ENCODE results near the gene ARSG.
A peak's percentile ranks its signal among the peaks of the same experiment; 100 is the strongest.

ARSG gene

GRCh38 chr17:68379692-68380677 is 88.7 kb downstream of the ARSG start:
- DNase-seq, result no peak

- DNase-seq, result peak; percentile 11
Observed at GRCh38 chr17:68381076-68381900, 90.0 kb downstream of the ARSG start.

GRCh38 chr17:68382582-68383085 is 91.3 kb downstream of the ARSG start:
- DNase-seq, result no peak

- DNase-seq, result no peak
Observed at GRCh38 chr17:68383120-68383442, 91.8 kb downstream of the ARSG start.

- DNase-seq, result no peak
Observed at GRCh38 chr17:68383443-68384321, 92.4 kb downstream of the ARSG start.

- DNase-seq, result no peak
Observed at GRCh38 chr17:68384471-68384870, 93.2 kb downstream of the ARSG start.

GRCh38 chr17:68384941-68385340 is 93.6 kb downstream of the ARSG start:
- no peak for DNase-seq

- no peak for DNase-seq
Observed at GRCh38 chr17:68385490-68386215, 94.4 kb downstream of the ARSG start.

GRCh38 chr17:68387435-68388218 is 96.3 kb downstream of the ARSG start:
- no peak for DNase-seq

GRCh38 chr17:68389041-68389440 is 97.7 kb downstream of the ARSG start:
- no peak for DNase-seq

GRCh38 chr17:68390888-68391545 is 99.7 kb downstream of the ARSG start:
- DNase-seq, result no peak

- no peak for DNase-seq
Observed at GRCh38 chr17:68391561-68392268, 100.4 kb downstream of the ARSG start.

GRCh38 chr17:68394608-68395331 is 103.5 kb downstream of the ARSG start:
- no peak for DNase-seq

- no peak for DNase-seq
Observed at GRCh38 chr17:68396226-68397107, 105.2 kb downstream of the ARSG start.

GRCh38 chr17:68397108-68397536 is 105.8 kb downstream of the ARSG start:
- DNase-seq, result no peak

GRCh38 chr17:68398691-68399637 is 107.7 kb downstream of the ARSG start:
- peak; percentile 21 for DNase-seq
